Endothelial cell of umbilical vein (primary cell): ENCODE data around the gene ZNF837. TPM values are rescaled to one million over a fixed set of nuclear protein-coding genes. Genes with fewer than 3 reads are reported as not detected.

Source experiments
- BruUV-seq: library from RNA; stranded (reverse); fragments of 400-500 nt; replicated peaks from 2 replicates; lab custom pipeline; 2021; lab: Mats Ljungman, UMichigan
- CTCF ChIA-PET: fragments of 300-600, 350-600 bp; sonication (Branson Sonifier 250); formaldehyde crosslinking; loops from one replicate; lab custom pipeline; 2021; ENCODE audit warnings: antibody characterized with exemption, inconsistent platforms; lab: Charles Lee
- POLR2A ChIA-PET: fragments of 300-600, 350-600 bp; sonication (Branson Sonifier 250); formaldehyde crosslinking; loops from one replicate; lab custom pipeline; 2021; ENCODE audit warnings: antibody characterized with exemption, inconsistent platforms; lab: Charles Lee
- DNase-seq: peaks from one replicate; pipeline ENCODE4 v3.0.0-alpha.2; 2011; ENCODE audit warnings: low read depth, low spot score
- FAIRE-seq: peaks from 2 replicates; lab custom pipeline; 2011; peaks lifted over from hg19 to GRCh38; lab: Jason Lieb, UNC
- H2AFZ ChIP-seq: 2 replicates; pipeline ENCODE4 v1.6.0; 2012; ENCODE audit warnings: low read depth, low read length, control low read depth, inconsistent platforms
- H3K27ac ChIP-seq: 2 replicates; pipeline ENCODE4 v1.5.1; 2011; ENCODE audit warnings: low read depth, mild to moderate bottlenecking, control low read depth, low read length, moderate library complexity; ENCODE audit not compliant: insufficient read depth
- H3K27me3 ChIP-seq, 2 experiments: 2 replicates each; pipeline versions ENCODE4 v1.6.0 to v1.6.1; 2011; ENCODE audit warnings: low read length in 2 of 2, mixed read lengths in 1 of 2; ENCODE audit not compliant: control insufficient read depth in 2 of 2, insufficient read depth in 2 of 2
- H3K36me3 ChIP-seq, 2 experiments: 2 replicates in 1 of 2; 3 replicates in 1 of 2; pipeline ENCODE4 v1.5.1; 2011; ENCODE audit warnings: low read length in 2 of 2, mild to moderate bottlenecking in 1 of 2, moderate library complexity in 1 of 2; ENCODE audit not compliant: control insufficient read depth in 2 of 2, insufficient read depth in 2 of 2; ENCODE audit errors: extremely low read depth in 1 of 2
- H3K4me1 ChIP-seq: 3 replicates; pipeline ENCODE4 v1.5.1; 2011; ENCODE audit warnings: mild to moderate bottlenecking, low read length; ENCODE audit not compliant: control insufficient read depth, insufficient read depth; ENCODE audit errors: extremely low read depth
- H3K4me2 ChIP-seq: 2 replicates; pipeline ENCODE4 v1.6.1; 2011; ENCODE audit warnings: low read length, control low read depth, mixed read lengths; ENCODE audit not compliant: insufficient read depth
- H3K4me3 ChIP-seq, 3 experiments: fragments of 200-600 bp in 1 of 3; sonication (generic), shearing (Covaris generic) in 1 of 3; replicated peaks in 1 of 3; 2 replicates each; pipeline ENCODE4 v1.5.1; 2011 to 2016; ENCODE audit warnings: control low read depth in 3 of 3, low read length in 3 of 3, mild to moderate bottlenecking in 2 of 3, inconsistent platforms in 1 of 3, low read depth in 1 of 3, moderate library complexity in 1 of 3; ENCODE audit not compliant: insufficient read depth in 1 of 3
- H3K79me2 ChIP-seq: 2 replicates; pipeline ENCODE4 v1.6.0; 2012; ENCODE audit warnings: low read length, inconsistent platforms; ENCODE audit not compliant: control insufficient read depth, insufficient read depth
- H3K9ac ChIP-seq: replicated peaks from 2 replicates; pipeline ENCODE3; 2011; ENCODE audit warnings: low read length, control low read depth; ENCODE audit not compliant: insufficient read depth; ENCODE audit errors: extremely low read depth
- H3K9me1 ChIP-seq: replicated peaks from 3 replicates; pipeline ENCODE4 v1.6.0; 2011; ENCODE audit warnings: mild to moderate bottlenecking, low read length; ENCODE audit not compliant: control insufficient read depth, insufficient read depth; ENCODE audit errors: extremely low read depth
- H3K9me3 ChIP-seq: replicated peaks from 2 replicates; pipeline ENCODE4 v1.5.1; 2012; ENCODE audit warnings: low read length, inconsistent platforms; ENCODE audit not compliant: control insufficient read depth, insufficient read depth
- H4K20me1 ChIP-seq: replicated peaks from 2 replicates; pipeline ENCODE3; 2011; ENCODE audit warnings: mild to moderate bottlenecking, low read length; ENCODE audit not compliant: control insufficient read depth, insufficient read depth; ENCODE audit errors: extremely low read depth
- EZH2 ChIP-seq: IDR thresholded peaks from 2 replicates; pipeline ENCODE4 v1.6.1; 2012; ENCODE audit warnings: borderline replicate concordance, low read depth, mild to moderate bottlenecking, moderate library complexity, low read length, inconsistent platforms; ENCODE audit not compliant: severe bottlenecking
- GATA2 ChIP-seq: IDR thresholded peaks from 2 replicates; pipeline ENCODE4 v1.7.0; 2011; ENCODE audit warnings: low read depth, mild to moderate bottlenecking, moderate library complexity, mixed read lengths, low read length; ENCODE audit not compliant: insufficient read length, insufficient read depth
- MYC ChIP-seq: IDR thresholded peaks from one replicate; pipeline ENCODE4 v1.6.1; 2011; ENCODE audit warnings: mild to moderate bottlenecking, low read depth, low read length
- dilution Hi-C: fragments of 300-500 bp; cut with MboI; formaldehyde crosslinking; loops from one replicate; pipeline ENCODE4 v1.15.0; 2019; ENCODE audit warnings: low sequenced_read_pairs; ENCODE audit not compliant: extremely low pct_ligation_motif_present
- intact Hi-C: fragments of 100-400 bp; cut with micrococcal nuclease; formaldehyde crosslinking; loops from one replicate; pipeline ENCODE4 v1.10.0; 2022
- polyA plus RNA-seq, 4 experiments: library from polyadenylated mRNA; depleted of rRNA in 3 of 4; stranded (reverse) in 3 of 4; unstranded in 1 of 4; fragments of >200 nt; gene quantifications; 2 replicates each; pipeline versions ENCODE4 v1.2.1 to v1.2.3, GENCODE V29; 2011 to 2012; ENCODE audit warnings: missing spikeins in 1 of 4
- total RNA-seq: library from RNA; stranded (reverse); gene quantifications from 2 replicates; pipeline ENCODE4 v1.2.3, GENCODE V29; 2021
- TF ChIP-seq, protein P1 (sequence below): IDR thresholded peaks from 2 replicates; pipeline ENCODE4 v1.6.1; 2011; ENCODE audit not compliant: insufficient read depth, insufficient read length

The ZNF837 gene
- total and polyA plus RNA-seq, 2 donors (not counting 3 experiments of a cell fraction or from before 2014, with no cell fraction given), result 1.4 to 1.6 TPM

DNA sequence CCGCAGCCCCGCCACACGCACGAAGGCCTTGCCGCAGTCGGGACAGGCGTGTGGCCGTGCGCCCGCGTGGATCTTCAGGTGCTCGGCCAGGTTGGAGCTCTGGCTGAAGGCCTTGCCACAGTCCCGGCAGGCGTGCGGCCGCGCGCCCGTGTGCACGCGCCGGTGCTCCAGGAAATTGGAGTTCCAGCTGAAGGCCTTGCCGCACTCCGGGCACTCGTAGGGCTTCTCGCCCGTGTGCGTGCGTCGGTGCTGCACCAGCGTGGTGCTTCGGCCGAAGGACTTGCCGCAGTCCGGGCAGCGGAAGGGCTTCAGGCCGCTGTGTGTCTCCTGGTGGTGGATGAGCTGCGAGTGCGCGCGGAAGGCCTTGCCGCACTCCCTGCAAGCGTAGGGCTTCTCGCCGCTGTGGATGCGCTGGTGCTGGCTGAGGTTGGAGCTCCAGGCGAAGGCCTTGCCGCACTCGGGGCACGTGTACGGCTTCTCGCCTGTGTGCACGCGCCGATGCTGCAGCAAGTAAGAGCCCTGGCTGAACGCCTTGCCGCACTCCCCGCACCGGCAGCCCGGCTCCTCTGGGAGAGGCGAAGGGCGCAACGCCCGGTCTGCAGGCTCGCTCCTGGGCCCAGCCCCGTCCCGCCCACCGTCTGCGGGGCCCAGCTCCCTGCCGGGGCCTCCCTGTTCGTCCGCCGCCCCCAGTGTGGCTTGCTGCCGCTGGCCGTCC lies 23.9 kb downstream of the ZNF837 start:
- H4K20me1 ChIP-seq, result no peaks in the 10 kb centered on the region
- intact Hi-C loops, result no loop called here
- no peak for DNase-seq
- H3K9me3 ChIP-seq, result no peaks in the 10 kb centered on the region
- TF ChIP-seq MYC, result no peak
- peak; percentile 81 for TF ChIP-seq EZH2
- H3K79me2 ChIP-seq, result no peaks in the 10 kb centered on the region
- peaks cover 23 to 25% of the 10 kb centered on the region in 2 experiments for H3K27me3 ChIP-seq
- no peak overlapping the region for H3K27ac ChIP-seq
- H3K4me2 ChIP-seq, result peak overlapping the region; percentile 21
- no peak overlapping the region for H3K9ac ChIP-seq
- ChIA-PET CTCF (no interaction called here), POLR2A (no interaction called here)
- peak overlapping the region in 1 of 3 experiments; percentile 6 for H3K4me3 ChIP-seq
- H2AFZ ChIP-seq, result peak overlapping the region; percentile 20
- BruUV-seq, result no TSS peak
- H3K4me1 ChIP-seq, result peaks cover 8% of the 10 kb centered on the region
- dilution Hi-C loops, result no loop called here
- H3K36me3 ChIP-seq, result no peaks in the 10 kb centered on the region
- no peaks in the 10 kb centered on the region for H3K9me1 ChIP-seq
- FAIRE-seq, result no peak

DNA sequence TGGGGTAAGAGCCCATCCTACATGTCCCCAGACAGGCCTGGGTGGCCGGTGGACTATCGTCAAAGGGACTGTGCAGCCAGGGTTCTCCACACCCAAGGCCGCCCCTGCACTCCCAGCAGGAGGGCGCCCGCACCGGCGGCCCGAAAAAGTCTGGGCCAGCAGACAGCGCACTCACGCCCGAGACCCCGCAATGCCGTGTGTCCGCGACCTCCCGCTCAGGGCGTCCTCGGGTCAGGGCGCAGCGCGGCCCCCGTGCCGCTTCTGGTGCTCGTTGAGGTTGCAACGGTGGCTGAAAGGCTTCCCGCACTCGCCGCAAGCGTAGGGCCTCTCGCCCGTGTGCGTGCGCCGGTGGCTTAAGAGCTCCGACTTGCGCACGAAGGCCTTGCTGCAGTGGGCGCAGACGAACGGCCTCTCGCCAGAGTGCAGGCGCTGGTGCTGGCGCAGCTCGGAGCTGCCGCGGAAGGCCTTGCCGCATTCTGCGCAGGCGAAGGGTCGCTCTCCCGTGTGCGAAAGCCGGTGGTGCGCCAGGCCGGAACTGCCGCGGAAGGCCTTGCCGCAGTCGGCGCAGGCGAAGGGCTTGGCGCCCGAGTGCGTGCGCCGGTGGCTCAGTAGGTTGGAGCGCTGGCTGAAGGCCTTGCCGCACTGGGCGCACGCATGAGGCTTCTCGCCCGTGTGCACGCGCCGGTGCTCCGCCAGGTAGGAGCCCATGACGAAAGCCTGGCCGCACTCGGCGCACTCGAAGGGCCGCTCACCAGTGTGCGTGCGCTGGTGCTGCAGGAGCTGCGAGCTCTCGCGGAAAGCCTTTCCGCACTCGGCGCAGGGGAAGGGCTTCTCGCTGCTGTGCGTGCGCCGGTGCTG lies 24.7 kb downstream of the ZNF837 start:
- peaks cover 23 to 26% of the 10 kb centered on the region in 2 experiments for H3K27me3 ChIP-seq
- no peak overlapping the region for H3K9ac ChIP-seq
- no peak overlapping the region for H3K27ac ChIP-seq
- DNase-seq (peak; percentile 54), FAIRE-seq (peak; percentile 58)
- no peak overlapping the region for H3K4me2 ChIP-seq
- CTCF ChIA-PET, result interaction anchor here (0.9 kb wide), 1 partner anchor 16 kb away, joined by 3 read pairs; no protein-coding TSS in a partner anchor
- TF ChIP-seq GATA2 (no peak), EZH2 (peak; percentile 89)
- TF ChIP-seq, protein P1, sequence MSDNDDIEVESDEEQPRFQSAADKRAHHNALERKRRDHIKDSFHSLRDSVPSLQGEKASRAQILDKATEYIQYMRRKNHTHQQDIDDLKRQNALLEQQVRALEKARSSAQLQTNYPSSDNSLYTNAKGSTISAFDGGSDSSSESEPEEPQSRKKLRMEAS, result no peak
- peak overlapping the region in 1 of 3 experiments; percentile 6 for H3K4me3 ChIP-seq
- dilution Hi-C loops (no loop called here), intact Hi-C loops (no loop called here)
- no peaks in the 10 kb centered on the region for H3K79me2 ChIP-seq
- no peaks in the 10 kb centered on the region for H3K9me3 ChIP-seq
- H3K4me1 ChIP-seq, result peaks cover 5% of the 10 kb centered on the region
- H2AFZ ChIP-seq, result no peak overlapping the region
- H4K20me1 ChIP-seq, result no peaks in the 10 kb centered on the region
- no TSS peak for BruUV-seq
- POLR2A ChIA-PET, result no interaction called here
- no peaks in the 10 kb centered on the region for H3K36me3 ChIP-seq
- no peaks in the 10 kb centered on the region for H3K9me1 ChIP-seq
